NCI-H1436 (cell line): Measurements from ENCODE around the gene RAVER1.
"Not testable (repeated sequence)": the region's sequence is repeated elsewhere in the genome, so short reads cannot be mapped to it uniquely, and the experiment has no call there.

ENCODE experiments used
- DNase-seq: peaks from one replicate; lab custom pipeline; 2025; lab: John Stamatoyannopoulos, UW

The RAVER1 gene

GRCh38 chr19:10343495-10343894 lies 10.2 kb upstream of the RAVER1 start:
- no peak for DNase-seq

GRCh38 chr19:10339977-10340376 lies 6.6 kb upstream of the RAVER1 start:
- no peak for DNase-seq

GRCh38 chr19:10339380-10339960 lies 6.1 kb upstream of the RAVER1 start, which contains the start of gene ICAM3:
Gene ICAM3, minus strand, starts transcription at chr19:10339624. Its CDS starts 10 bp downstream, at chr19:10339614.
- no peak for DNase-seq

GRCh38 chr19:10338940-10339339 lies 5.6 kb upstream of the RAVER1 start:
- no peak for DNase-seq

- DNase-seq = not testable (repeated sequence)
These were observed 3.4 kb upstream of the RAVER1 start for GRCh38 chr19:10336725-10337124.

GRCh38 chr19:10335352-10335985 lies 2.1 kb upstream of the RAVER1 start:
- DNase-seq = no peak

- DNase-seq = peak; percentile 75
These were observed 1.4 kb upstream of the RAVER1 start for GRCh38 chr19:10334588-10335351.

GRCh38 chr19:10333758-10334587 lies 644 bp upstream of the RAVER1 start:
- no peak for DNase-seq

GRCh38 chr19:10332158-10332964 lies 968 bp downstream of the RAVER1 start:
- no peak for DNase-seq

- DNase-seq = no peak
These were observed 3.8 kb downstream of the RAVER1 start for GRCh38 chr19:10329555-10329954.

- no peak for DNase-seq
These were observed 4.5 kb downstream of the RAVER1 start for GRCh38 chr19:10328558-10329429.

- DNase-seq = no peak
These were observed 5.5 kb downstream of the RAVER1 start for GRCh38 chr19:10327793-10328192.

- no peak for DNase-seq
These were observed 7.6 kb downstream of the RAVER1 start for GRCh38 chr19:10325732-10326131.

GRCh38 chr19:10321874-10322835 lies 11.2 kb downstream of the RAVER1 start:
- no peak for DNase-seq

GRCh38 chr19:10321417-10321797 lies 11.9 kb downstream of the RAVER1 start:
- DNase-seq = no peak

- DNase-seq = no peak
These were observed 12.5 kb downstream of the RAVER1 start for GRCh38 chr19:10320602-10321416.

GRCh38 chr19:10318807-10319682 lies 14.3 kb downstream of the RAVER1 start:
- DNase-seq = no peak
